Hepatocyte (in vitro differentiated cells): ENCODE data around the gene ZNF536. TPM values are rescaled to one million over a fixed set of nuclear protein-coding genes. Genes with fewer than 3 reads are reported as not detected.

ENCODE experiments used
- DNase-seq: peaks from one replicate; pipeline ENCODE4 v3.0.0-alpha.2; 2016; ENCODE audit warnings: low spot score
- H2AFZ ChIP-seq: fragments of 200-600 bp; sonication (generic); 2 replicates; pipeline ENCODE4 v1.6.0; 2016; ENCODE audit warnings: antibody characterized with exemption, mild to moderate bottlenecking
- H3K27ac ChIP-seq: fragments of 200-600 bp; sonication (generic); 2 replicates; pipeline ENCODE4 v1.5.1; 2016; ENCODE audit warnings: mild to moderate bottlenecking
- H3K27me3 ChIP-seq: fragments of 200-600 bp; sonication (generic); 2 replicates; pipeline ENCODE4 v1.6.1; 2016
- H3K36me3 ChIP-seq: fragments of 200-600 bp; sonication (generic); replicated peaks from 2 replicates; pipeline ENCODE4 v1.5.1; 2016; ENCODE audit warnings: low read depth; ENCODE audit not compliant: insufficient read depth
- H3K4me1 ChIP-seq: fragments of 200-600 bp; sonication (generic); 2 replicates; pipeline ENCODE4 v1.5.1; 2016; ENCODE audit warnings: mild to moderate bottlenecking, moderate library complexity; ENCODE audit not compliant: insufficient read depth
- H3K4me2 ChIP-seq: fragments of 200-600 bp; sonication (generic); 2 replicates; pipeline ENCODE4 v1.6.0; 2016
- H3K4me3 ChIP-seq: fragments of 200-600 bp; sonication (generic); 2 replicates; pipeline ENCODE4 v1.5.1; 2016; ENCODE audit warnings: mild to moderate bottlenecking
- H3K79me2 ChIP-seq: fragments of 200-600 bp; sonication (generic); 2 replicates; pipeline ENCODE4 v1.6.0; 2017; ENCODE audit warnings: mild to moderate bottlenecking
- H3K9me2 ChIP-seq: fragments of 200-600 bp; sonication (generic); replicated peaks from 2 replicates; pipeline ENCODE4 v1.6.0; 2017; ENCODE audit warnings: mild to moderate bottlenecking; ENCODE audit not compliant: insufficient read depth
- H3K9me3 ChIP-seq: fragments of 200-600 bp; sonication (generic); 2 replicates; pipeline ENCODE4 v1.5.1; 2016; ENCODE audit warnings: low read depth, mild to moderate bottlenecking
- H4K20me1 ChIP-seq: fragments of 200-600 bp; sonication (generic); 2 replicates; pipeline ENCODE4 v1.6.0; 2016; ENCODE audit warnings: mild to moderate bottlenecking; ENCODE audit not compliant: insufficient read depth, poor library complexity, severe bottlenecking
- EZH2 ChIP-seq: fragments of 200-600 bp; sonication (generic); IDR thresholded peaks from 2 replicates; pipeline ENCODE4 v1.6.1; 2016; ENCODE audit warnings: antibody characterized with exemption, mild to moderate bottlenecking, borderline replicate concordance
- EZH2phosphoT487 ChIP-seq: fragments of 200-600 bp; sonication (generic); IDR thresholded peaks from one replicate; pipeline ENCODE4 v1.6.1; 2018; ENCODE audit warnings: antibody characterized with exemption, mild to moderate bottlenecking, low read depth, moderate library complexity; ENCODE audit not compliant: unreplicated experiment, severe bottlenecking
- WGBS: methylation state at CpG from one replicate; pipeline ENCODE4 v1.1.6; 2016; ENCODE audit warnings: low lambda C conversion rate; ENCODE audit errors: missing lambda C conversion rate; 5-methylcytosine and 5-hydroxymethylcytosine counted together
- polyA plus RNA-seq: library from polyadenylated mRNA; unstranded; fragments of >200 nt; fragmentation: Nextera tagmentation; extraction: Ambion mirVana; gene quantifications from 2 replicates; pipeline ENCODE4 v1.2.1, GENCODE V29; 2016
- total RNA-seq: library from RNA; depleted of rRNA; stranded (reverse); fragments of >200 nt; gene quantifications from 2 replicates; pipeline ENCODE4 v1.2.3, GENCODE V29; 2014
- TF ChIP-seq, protein P1 (sequence below): fragments of 200-600 bp; sonication (generic); IDR thresholded peaks from 2 replicates; pipeline ENCODE4 v1.5.1; 2016; ENCODE audit warnings: antibody characterized with exemption, mild to moderate bottlenecking; ENCODE audit not compliant: poor library complexity

The ZNF536 gene
- total and polyA plus RNA-seq, 2 experiments from 2014 or later: 4.1 to 7.5 TPM

DNA sequence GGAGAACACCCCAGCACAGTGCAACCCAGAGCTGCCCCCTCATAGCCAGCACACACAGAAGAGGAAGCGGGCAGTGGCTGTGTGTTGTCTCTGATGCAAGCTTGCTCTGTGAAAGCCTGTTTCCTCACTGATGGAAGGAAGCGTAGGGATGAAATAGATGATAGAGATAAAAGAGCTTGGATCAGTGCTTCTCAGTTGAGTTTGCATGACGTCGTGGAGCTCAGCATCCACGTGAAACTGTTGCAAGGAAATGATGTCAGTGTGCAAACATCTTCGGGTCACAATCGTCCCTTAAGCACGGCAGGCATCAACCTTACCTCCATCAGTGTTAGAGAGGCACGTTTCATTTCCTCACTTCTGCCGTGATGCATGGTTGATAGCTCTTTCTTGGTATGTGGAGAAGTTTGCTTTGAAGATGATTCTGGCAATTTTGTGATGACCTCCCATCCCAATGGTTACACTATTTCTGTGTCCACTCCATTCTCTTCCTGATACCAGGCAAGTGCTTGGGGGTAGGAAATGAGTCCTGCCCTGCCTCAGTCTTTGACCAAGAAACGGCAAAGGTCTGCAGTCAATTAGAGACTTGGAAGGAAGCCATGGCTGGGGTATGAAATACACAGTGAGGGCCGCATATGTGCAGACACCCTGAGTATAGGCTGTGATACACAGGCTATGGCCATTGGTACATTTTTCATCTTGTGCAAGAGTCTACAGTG, 183.0 kb downstream of the ZNF536 start:
- Histone ChIP-seq H3K4me3 (no peak overlapping the region), H3K9me2 (no peaks in the 10 kb centered on the region), H3K4me2 (no peak overlapping the region), H3K27me3 (peaks cover 3% of the 10 kb centered on the region), H3K79me2 (no peaks in the 10 kb centered on the region), H3K9me3 (no peaks in the 10 kb centered on the region), H2AFZ (no peak overlapping the region), H4K20me1 (no peaks in the 10 kb centered on the region), H3K27ac (no peak overlapping the region), H3K4me1 (peaks cover 12% of the 10 kb centered on the region), H3K36me3 (no peaks in the 10 kb centered on the region)
- no peak for DNase-seq
- 76% methylated on average over 12 of the region's 12 CpGs for WGBS
- TF ChIP-seq EZH2 (no peak), EZH2phosphoT487 (no peak)
- TF ChIP-seq, protein P1, sequence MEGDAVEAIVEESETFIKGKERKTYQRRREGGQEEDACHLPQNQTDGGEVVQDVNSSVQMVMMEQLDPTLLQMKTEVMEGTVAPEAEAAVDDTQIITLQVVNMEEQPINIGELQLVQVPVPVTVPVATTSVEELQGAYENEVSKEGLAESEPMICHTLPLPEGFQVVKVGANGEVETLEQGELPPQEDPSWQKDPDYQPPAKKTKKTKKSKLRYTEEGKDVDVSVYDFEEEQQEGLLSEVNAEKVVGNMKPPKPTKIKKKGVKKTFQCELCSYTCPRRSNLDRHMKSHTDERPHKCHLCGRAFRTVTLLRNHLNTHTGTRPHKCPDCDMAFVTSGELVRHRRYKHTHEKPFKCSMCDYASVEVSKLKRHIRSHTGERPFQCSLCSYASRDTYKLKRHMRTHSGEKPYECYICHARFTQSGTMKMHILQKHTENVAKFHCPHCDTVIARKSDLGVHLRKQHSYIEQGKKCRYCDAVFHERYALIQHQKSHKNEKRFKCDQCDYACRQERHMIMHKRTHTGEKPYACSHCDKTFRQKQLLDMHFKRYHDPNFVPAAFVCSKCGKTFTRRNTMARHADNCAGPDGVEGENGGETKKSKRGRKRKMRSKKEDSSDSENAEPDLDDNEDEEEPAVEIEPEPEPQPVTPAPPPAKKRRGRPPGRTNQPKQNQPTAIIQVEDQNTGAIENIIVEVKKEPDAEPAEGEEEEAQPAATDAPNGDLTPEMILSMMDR: no peak

DNA sequence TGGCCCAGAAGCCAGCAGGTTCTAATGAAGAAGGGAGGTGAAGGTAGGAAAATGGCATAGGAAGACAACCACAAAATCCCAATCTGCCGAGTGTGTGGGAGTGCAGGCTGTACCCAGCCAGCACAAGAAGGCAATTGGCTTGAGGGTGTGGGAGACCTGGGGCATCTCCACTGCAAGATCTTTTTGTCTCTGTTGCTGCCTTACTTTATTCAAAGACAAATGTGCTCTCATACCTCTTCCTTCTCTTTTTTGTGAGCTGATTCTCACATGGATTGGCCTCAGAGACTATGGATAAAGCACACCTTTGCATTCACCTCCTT, 183.6 kb downstream of the ZNF536 start:
- Histone ChIP-seq H3K4me2 (no peak overlapping the region), H3K27me3 (peaks cover 3% of the 10 kb centered on the region), H3K4me1 (peaks cover 12% of the 10 kb centered on the region), H3K79me2 (no peaks in the 10 kb centered on the region), H3K9me3 (no peaks in the 10 kb centered on the region), H3K9me2 (no peaks in the 10 kb centered on the region), H3K27ac (no peak overlapping the region), H3K36me3 (no peaks in the 10 kb centered on the region), H2AFZ (no peak overlapping the region), H4K20me1 (no peaks in the 10 kb centered on the region), H3K4me3 (no peak overlapping the region)
- no peak for DNase-seq
- WGBS: 94% methylated on average over 1 of the region's 1 CpG
- TF ChIP-seq EZH2: no peak
- TF ChIP-seq, protein P1: no peak
- TF ChIP-seq EZH2phosphoT487: no peak

DNA sequence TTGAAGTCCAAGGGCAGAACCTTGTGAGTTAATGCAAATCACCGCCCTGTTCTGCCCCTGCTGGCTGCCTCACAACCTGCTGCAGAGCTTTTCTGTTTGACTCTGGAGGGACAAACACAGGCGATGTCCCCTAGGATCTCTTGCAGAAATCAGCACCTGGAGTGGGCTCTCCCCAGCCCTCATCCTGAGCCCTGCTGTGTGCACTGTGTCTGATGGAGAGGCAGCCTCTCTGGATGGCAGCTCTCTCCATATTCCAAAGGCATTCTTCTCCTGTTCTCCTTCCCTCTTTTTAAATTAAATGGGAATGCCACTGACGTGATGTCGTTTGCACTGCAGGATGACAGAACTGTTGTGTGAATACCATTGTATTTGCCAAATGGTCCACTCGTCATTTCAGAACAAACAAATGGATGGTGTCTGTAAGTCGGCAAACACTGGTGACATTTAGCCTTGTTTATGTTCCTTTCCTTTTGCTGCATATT, 184.1 kb downstream of the ZNF536 start:
- no peak overlapping the region for H3K4me2 ChIP-seq
- no peaks in the 10 kb centered on the region for H3K36me3 ChIP-seq
- no peaks in the 10 kb centered on the region for H3K9me2 ChIP-seq
- TF ChIP-seq EZH2phosphoT487: no peak
- TF ChIP-seq EZH2: no peak
- TF ChIP-seq, protein P1: no peak
- no peaks in the 10 kb centered on the region for H3K9me3 ChIP-seq
- H3K4me3 ChIP-seq: no peak overlapping the region
- peaks cover 3% of the 10 kb centered on the region for H3K27me3 ChIP-seq
- no peaks in the 10 kb centered on the region for H4K20me1 ChIP-seq
- whole genome bisulfite sequencing: 35% methylated on average over 6 of the region's 6 CpGs
- H2AFZ ChIP-seq: no peak overlapping the region
- DNase-seq: no peak
- H3K79me2 ChIP-seq: no peaks in the 10 kb centered on the region
- no peak overlapping the region for H3K27ac ChIP-seq
- H3K4me1 ChIP-seq: peaks cover 12% of the 10 kb centered on the region
